Measurements from ENCODE around the gene MMS19.

Gene MMS19

DNA sequence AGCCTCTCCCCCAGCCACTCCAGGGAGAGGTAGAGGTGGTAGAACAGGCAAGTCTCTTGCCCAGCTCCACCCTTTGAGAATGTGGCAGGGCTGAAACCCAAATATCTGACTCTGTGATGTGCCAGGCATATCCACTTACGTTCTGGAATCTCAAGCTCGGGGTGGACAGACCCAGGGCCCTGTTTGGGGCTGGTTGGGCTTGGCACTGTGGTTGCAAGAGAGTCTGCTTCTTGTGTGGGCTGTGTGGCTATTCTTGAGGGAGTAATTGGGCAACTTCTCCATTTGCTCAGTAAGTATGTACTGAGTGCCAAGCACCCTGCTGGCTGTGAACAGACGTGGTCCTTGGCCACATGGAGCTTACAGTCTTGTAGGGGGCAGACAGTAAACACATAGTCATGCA is 5.2 kb upstream of the MMS19 start:
- no peak overlapping the region for H3K4me2 ChIP-seq (ENCODE audit: low read length)
- no peak overlapping the region for H2BK120ac ChIP-seq (ENCODE audit: low read depth, low read length)
- DNase-seq, result no peak
- no peak overlapping the region for H3K4me3 ChIP-seq (ENCODE audit: low read length)
- H3K27me3 ChIP-seq (ENCODE audit: insufficient read depth, low read length, poor library complexity), result no peaks in the 10 kb centered on the region
- no peak overlapping the region for H3K9ac ChIP-seq (ENCODE audit: low read length)
- H3K18ac ChIP-seq (ENCODE audit: low read length), result no peak overlapping the region
- no peaks in the 10 kb centered on the region for H3K36me3 ChIP-seq (ENCODE audit: control insufficient read depth, insufficient read depth, low read length)
- no peak overlapping the region for H3K56ac ChIP-seq (ENCODE audit: low read length)
- H2BK15ac ChIP-seq (replicated peaks; ENCODE audit: low read depth), result no peak overlapping the region
- H3K23ac ChIP-seq (ENCODE audit: low read length), result no peak overlapping the region
- no peak overlapping the region for H2BK5ac ChIP-seq (ENCODE audit: low read length)
- no peak overlapping the region for H4K8ac ChIP-seq (ENCODE audit: low read depth, low read length)
- WGBS (ENCODE audit: extremely low coverage, insufficient coverage, low lambda C conversion rate), result no CpG with 5 or more reads among the region's 3 CpGs
- no peak overlapping the region for H4K5ac ChIP-seq (ENCODE audit: low read length)
- H3K4ac ChIP-seq (ENCODE audit: low read depth, low read length), result no peak overlapping the region
- H3K79me1 ChIP-seq (ENCODE audit: low read length), result peaks cover 25% of the 10 kb centered on the region
- H3K27ac ChIP-seq (ENCODE audit: low read depth, low read length), result no peak overlapping the region
- H3K4me1 ChIP-seq (ENCODE audit: control insufficient read depth, low read depth, low read length), result peaks cover 7% of the 10 kb centered on the region
- H2AK5ac ChIP-seq (ENCODE audit: low read length), result no peak overlapping the region
- peaks cover 7% of the 10 kb centered on the region for H3K79me2 ChIP-seq (ENCODE audit: control insufficient read depth, insufficient read depth, low read length)

DNA sequence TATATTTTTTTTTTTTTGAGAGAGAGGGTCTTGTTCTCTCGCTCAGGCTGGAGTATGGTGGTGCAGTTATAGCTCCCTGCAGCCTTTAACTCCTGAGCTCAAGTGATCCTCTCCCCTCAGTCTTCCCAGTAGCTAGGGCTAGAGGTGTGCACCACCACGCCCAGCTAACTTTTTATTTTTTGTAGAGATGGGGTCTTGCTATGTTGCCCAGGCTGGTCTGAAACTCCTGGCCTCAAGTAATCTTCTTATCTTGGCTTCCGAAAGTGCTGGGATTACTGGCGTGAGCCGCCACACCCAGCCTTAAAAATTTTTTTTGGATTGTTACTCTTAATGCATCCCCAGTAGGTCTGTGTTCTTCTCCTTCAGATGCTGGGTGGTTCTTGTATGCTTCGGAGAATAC is 4.7 kb upstream of the MMS19 start:
- H3K4me2 ChIP-seq (ENCODE audit: low read length), result no peak overlapping the region
- no peak overlapping the region for H3K4ac ChIP-seq (ENCODE audit: low read depth, low read length)
- H2AK5ac ChIP-seq (ENCODE audit: low read length), result no peak overlapping the region
- H2BK120ac ChIP-seq (ENCODE audit: low read depth, low read length), result no peak overlapping the region
- H2BK5ac ChIP-seq (ENCODE audit: low read length), result no peak overlapping the region
- no peaks in the 10 kb centered on the region for H3K36me3 ChIP-seq (ENCODE audit: control insufficient read depth, insufficient read depth, low read length)
- no peak overlapping the region for H4K5ac ChIP-seq (ENCODE audit: low read length)
- H3K79me1 ChIP-seq (ENCODE audit: low read length), result peaks cover 26% of the 10 kb centered on the region
- no peak for DNase-seq
- no peak overlapping the region for H4K8ac ChIP-seq (ENCODE audit: low read depth, low read length)
- peaks cover 8% of the 10 kb centered on the region for H3K79me2 ChIP-seq (ENCODE audit: control insufficient read depth, insufficient read depth, low read length)
- no peak overlapping the region for H3K27ac ChIP-seq (ENCODE audit: low read depth, low read length)
- H3K9ac ChIP-seq (ENCODE audit: low read length), result no peak overlapping the region
- H3K18ac ChIP-seq (ENCODE audit: low read length), result no peak overlapping the region
- no CpG with 5 or more reads among the region's 6 CpGs for WGBS (ENCODE audit: extremely low coverage, insufficient coverage, low lambda C conversion rate)
- H3K4me3 ChIP-seq (ENCODE audit: low read length), result no peak overlapping the region
- no peak overlapping the region for H2BK15ac ChIP-seq (replicated peaks; ENCODE audit: low read depth)
- H3K4me1 ChIP-seq (ENCODE audit: control insufficient read depth, low read depth, low read length), result peaks cover 6% of the 10 kb centered on the region
- H3K23ac ChIP-seq (ENCODE audit: low read length), result no peak overlapping the region
- no peak overlapping the region for H3K56ac ChIP-seq (ENCODE audit: low read length)
- H3K27me3 ChIP-seq (ENCODE audit: insufficient read depth, low read length, poor library complexity), result no peaks in the 10 kb centered on the region

DNA sequence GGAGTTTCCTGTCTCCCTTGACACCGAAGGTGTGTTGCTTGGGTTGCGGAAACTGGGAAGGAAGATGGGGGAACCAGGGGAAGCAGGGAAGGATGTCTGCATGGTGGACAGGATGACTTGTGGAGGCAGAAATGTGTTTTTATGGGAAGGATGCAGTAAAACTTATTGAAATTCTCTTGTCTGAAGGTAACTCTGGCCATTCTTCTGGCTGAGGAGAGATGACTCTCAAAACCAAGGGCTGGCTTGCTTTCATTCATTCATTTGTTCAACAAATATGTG is 2.0 kb upstream of the MMS19 start:
- no peak overlapping the region for H3K4ac ChIP-seq (ENCODE audit: low read depth, low read length)
- no CpG with 5 or more reads among the region's 2 CpGs for whole genome bisulfite sequencing (ENCODE audit: extremely low coverage, insufficient coverage, low lambda C conversion rate)
- H3K27ac ChIP-seq (ENCODE audit: low read depth, low read length), result no peak overlapping the region
- no peak overlapping the region for H2BK15ac ChIP-seq (replicated peaks; ENCODE audit: low read depth)
- peaks cover 29% of the 10 kb centered on the region for H3K79me2 ChIP-seq (ENCODE audit: control insufficient read depth, insufficient read depth, low read length)
- H3K9ac ChIP-seq (ENCODE audit: low read length), result peak overlapping the region; percentile 82
- H3K36me3 ChIP-seq (ENCODE audit: control insufficient read depth, insufficient read depth, low read length), result no peaks in the 10 kb centered on the region
- H3K4me1 ChIP-seq (ENCODE audit: control insufficient read depth, low read depth, low read length), result peaks cover 9% of the 10 kb centered on the region
- H3K23ac ChIP-seq (ENCODE audit: low read length), result no peak overlapping the region
- H2BK5ac ChIP-seq (ENCODE audit: low read length), result no peak overlapping the region
- no peak overlapping the region for H2BK120ac ChIP-seq (ENCODE audit: low read depth, low read length)
- H3K79me1 ChIP-seq (ENCODE audit: low read length), result peaks cover 29% of the 10 kb centered on the region
- H3K56ac ChIP-seq (ENCODE audit: low read length), result no peak overlapping the region
- peak overlapping the region; percentile 8 for H3K4me2 ChIP-seq (ENCODE audit: low read length)
- no peak overlapping the region for H3K4me3 ChIP-seq (ENCODE audit: low read length)
- H3K18ac ChIP-seq (ENCODE audit: low read length), result no peak overlapping the region
- no peak for DNase-seq
- no peak overlapping the region for H4K8ac ChIP-seq (ENCODE audit: low read depth, low read length)
- no peaks in the 10 kb centered on the region for H3K27me3 ChIP-seq (ENCODE audit: insufficient read depth, low read length, poor library complexity)
- H4K5ac ChIP-seq (ENCODE audit: low read length), result no peak overlapping the region
- H2AK5ac ChIP-seq (ENCODE audit: low read length), result no peak overlapping the region

DNA sequence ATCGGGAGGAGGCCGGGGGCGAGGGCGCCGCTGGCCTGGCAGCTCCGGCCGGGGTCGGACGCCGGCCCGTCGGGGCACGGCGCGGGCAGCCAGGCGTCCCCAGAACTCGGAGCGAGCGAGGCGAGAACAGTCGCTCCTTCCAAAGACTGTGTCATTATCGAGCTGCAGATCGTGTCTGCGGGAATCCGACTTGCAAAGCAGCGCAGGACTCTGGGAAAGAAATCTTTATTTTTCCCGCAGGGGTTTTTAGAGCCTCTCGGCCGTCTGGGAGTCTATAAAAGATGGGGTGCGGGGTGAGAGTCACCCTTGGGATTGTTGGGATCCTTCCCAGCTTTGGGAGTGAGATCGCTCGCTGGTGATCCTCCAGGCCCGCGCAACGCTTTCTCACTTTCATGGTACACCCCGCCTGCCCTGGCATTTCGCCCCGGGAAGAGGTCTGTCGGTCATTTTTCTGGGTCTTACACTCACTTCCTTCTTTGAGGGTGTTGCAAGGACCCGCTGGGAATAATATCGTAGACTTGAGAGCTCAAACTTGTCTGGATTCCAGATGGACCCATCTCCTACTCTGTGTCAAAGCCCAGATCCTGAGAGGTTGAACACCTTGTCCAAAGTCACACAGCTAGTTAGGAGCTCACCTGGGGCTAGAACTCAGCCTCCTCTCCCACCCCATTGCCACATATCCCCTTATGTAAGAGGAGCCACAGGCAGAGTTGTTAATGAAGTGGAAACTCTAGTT is 1.5 kb upstream of the MMS19 start:
- Histone ChIP-seq H2AK5ac (ENCODE audit: low read length) (no peak overlapping the region), H4K8ac (ENCODE audit: low read depth, low read length) (no peak overlapping the region), H3K18ac (ENCODE audit: low read length) (peak overlapping the region; percentile 65), H3K4me3 (ENCODE audit: low read length) (peak overlapping the region; percentile 46), H3K4ac (ENCODE audit: low read depth, low read length) (no peak overlapping the region), H2BK120ac (ENCODE audit: low read depth, low read length) (no peak overlapping the region), H3K4me2 (ENCODE audit: low read length) (peak overlapping the region; percentile 8), H3K79me1 (ENCODE audit: low read length) (peaks cover 30% of the 10 kb centered on the region), H3K23ac (ENCODE audit: low read length) (no peak overlapping the region), H4K5ac (ENCODE audit: low read length) (no peak overlapping the region), H3K4me1 (ENCODE audit: control insufficient read depth, low read depth, low read length) (peaks cover 14% of the 10 kb centered on the region), H3K27ac (ENCODE audit: low read depth, low read length) (peak overlapping the region; percentile 57), H3K79me2 (ENCODE audit: control insufficient read depth, insufficient read depth, low read length) (peaks cover 32% of the 10 kb centered on the region), H3K27me3 (ENCODE audit: insufficient read depth, low read length, poor library complexity) (no peaks in the 10 kb centered on the region), H3K9ac (ENCODE audit: low read length) (peak overlapping the region; percentile 82), H2BK15ac (replicated peaks; ENCODE audit: low read depth) (no peak overlapping the region), H2BK5ac (ENCODE audit: low read length) (no peak overlapping the region), H3K36me3 (ENCODE audit: control insufficient read depth, insufficient read depth, low read length) (no peaks in the 10 kb centered on the region), H3K56ac (ENCODE audit: low read length) (peak overlapping the region; percentile 86)
- WGBS (ENCODE audit: extremely low coverage, insufficient coverage, low lambda C conversion rate), result no CpG with 5 or more reads among the region's 41 CpGs
- peak; percentile 46 for DNase-seq

DNA sequence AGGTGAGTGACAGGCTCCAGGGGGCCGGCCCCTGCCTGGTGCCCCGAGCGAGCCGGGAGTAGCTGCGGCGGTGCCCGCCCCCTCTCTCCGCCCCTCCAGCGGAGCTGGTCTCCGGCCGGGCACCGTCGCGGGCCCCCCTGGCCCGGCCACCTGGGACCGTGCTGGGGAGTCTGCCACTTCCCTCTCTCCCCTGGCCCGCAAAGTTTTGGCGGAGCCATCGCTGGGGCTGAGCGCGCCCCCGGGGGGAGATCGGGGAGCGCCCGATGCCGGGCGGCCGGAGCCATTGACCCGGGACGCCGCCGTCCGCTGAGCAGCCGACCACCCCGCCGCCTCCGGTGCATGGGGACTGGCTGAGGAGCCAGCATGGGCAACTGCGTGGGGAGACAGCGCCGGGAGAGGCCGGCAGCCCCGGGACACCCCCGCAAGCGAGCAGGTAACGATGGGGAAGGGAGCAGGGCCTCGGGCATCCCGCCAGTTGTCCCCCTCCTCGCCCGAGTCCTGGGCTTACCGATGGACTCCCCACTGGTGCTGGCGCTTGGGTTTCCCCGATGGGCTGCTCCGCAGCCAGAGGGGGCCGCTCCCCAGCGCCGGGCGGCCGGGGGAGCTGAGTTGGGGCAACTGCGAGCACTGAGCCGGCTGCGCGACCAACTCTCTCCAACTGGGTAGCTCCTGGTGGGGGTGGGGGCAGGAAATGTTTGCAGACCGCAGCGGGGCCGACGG is 779 bp upstream of the MMS19 start, which contains the start of gene UBTD1:
UBTD1 (plus strand) TSS at position 84 of the 720 bp plus-strand sequence; CDS start at position 364, 280 bp downstream.
- peaks cover 36% of the 10 kb centered on the region for H3K79me2 ChIP-seq (ENCODE audit: control insufficient read depth, insufficient read depth, low read length)
- H3K27me3 ChIP-seq (ENCODE audit: insufficient read depth, low read length, poor library complexity), result no peaks in the 10 kb centered on the region
- H3K27ac ChIP-seq (ENCODE audit: low read depth, low read length), result peak within 1 kb of the TSS; percentile 83
- H4K5ac ChIP-seq (ENCODE audit: low read length), result no peak within 1 kb of the TSS
- peak within 1 kb of the TSS; percentile 94 for H3K4me2 ChIP-seq (ENCODE audit: low read length)
- H3K4ac ChIP-seq (ENCODE audit: low read depth, low read length), result peak within 1 kb of the TSS; percentile 58
- peak within 1 kb of the TSS; percentile 98 for H3K56ac ChIP-seq (ENCODE audit: low read length)
- H2BK120ac ChIP-seq (ENCODE audit: low read depth, low read length), result no peak within 1 kb of the TSS
- peak; percentile 65 for DNase-seq
- peak within 1 kb of the TSS; percentile 72 for H3K23ac ChIP-seq (ENCODE audit: low read length)
- H3K79me1 ChIP-seq (ENCODE audit: low read length), result peaks cover 26% of the 10 kb centered on the region
- peak within 1 kb of the TSS; percentile 61 for H2BK5ac ChIP-seq (ENCODE audit: low read length)
- WGBS (ENCODE audit: extremely low coverage, insufficient coverage, low lambda C conversion rate), result no CpG with 5 or more reads among the region's 66 CpGs
- no peak within 1 kb of the TSS for H2BK15ac ChIP-seq (replicated peaks; ENCODE audit: low read depth)
- H4K8ac ChIP-seq (ENCODE audit: low read depth, low read length), result peak within 1 kb of the TSS; percentile 60
- H3K4me1 ChIP-seq (ENCODE audit: control insufficient read depth, low read depth, low read length), result peaks cover 15% of the 10 kb centered on the region
- peak within 1 kb of the TSS; percentile 94 for H3K9ac ChIP-seq (ENCODE audit: low read length)
- H3K36me3 ChIP-seq (ENCODE audit: control insufficient read depth, insufficient read depth, low read length), result no peaks in the 10 kb centered on the region
- H2AK5ac ChIP-seq (ENCODE audit: low read length), result peak within 1 kb of the TSS; percentile 57
- peak within 1 kb of the TSS; percentile 65 for H3K18ac ChIP-seq (ENCODE audit: low read length)
- H3K4me3 ChIP-seq (ENCODE audit: low read length), result peak within 1 kb of the TSS; percentile 92
